ENCODE measurements around the gene FUOM. TPM values are rescaled to one million over a fixed set of nuclear protein-coding genes. Genes with fewer than 3 reads are reported as not detected.

FUOM gene
- 7.1 TPM for total RNA-seq

GRCh38 chr10:133357285-133358161 is at the start of gene FUOM:
TSS of gene FUOM (minus strand) at chr10:133358019. CDS start at chr10:133358007, 12 bp downstream.
- Histone ChIP-seq H3K27me3 (ENCODE audit: insufficient read depth, low read length) (no peaks in the 10 kb centered on the region), H3K4me1 (ENCODE audit: insufficient read depth, low read length) (peaks cover 13% of the 10 kb centered on the region), H3K4me3 (ENCODE audit: low read length) (peak within 1 kb of the TSS; percentile 50), H3K9me3 (ENCODE audit: low read depth, low read length) (no peaks in the 10 kb centered on the region)

GRCh38 chr10:133405844-133406527 is 48.2 kb upstream of the FUOM start:
- no peak overlapping the region for H3K4me3 ChIP-seq (ENCODE audit: low read length)
- peaks cover 6% of the 10 kb centered on the region for H3K4me1 ChIP-seq (ENCODE audit: insufficient read depth, low read length)
- no peaks in the 10 kb centered on the region for H3K27me3 ChIP-seq (ENCODE audit: insufficient read depth, low read length)

GRCh38 chr10:133405272-133405671 is 47.5 kb upstream of the FUOM start:
- Histone ChIP-seq H3K4me1 (ENCODE audit: insufficient read depth, low read length) (peaks cover 12% of the 10 kb centered on the region), H3K27me3 (ENCODE audit: insufficient read depth, low read length) (no peaks in the 10 kb centered on the region), H3K9me3 (ENCODE audit: low read depth, low read length) (peaks cover under 1% of the 10 kb centered on the region), H3K4me3 (ENCODE audit: low read length) (no peak overlapping the region)

More at GRCh38 chr10:133405844-133406527, 48.2 kb upstream of the FUOM start:
- peaks cover 8% of the 10 kb centered on the region for H3K9me3 ChIP-seq (ENCODE audit: low read depth, low read length)

- no peaks in the 10 kb centered on the region for H3K27me3 ChIP-seq (ENCODE audit: insufficient read depth, low read length)
- no peak overlapping the region for H3K4me3 ChIP-seq (ENCODE audit: low read length)
- peaks cover 12% of the 10 kb centered on the region for H3K4me1 ChIP-seq (ENCODE audit: insufficient read depth, low read length)
- no peaks in the 10 kb centered on the region for H3K9me3 ChIP-seq (ENCODE audit: low read depth, low read length)
Measured at GRCh38 chr10:133403784-133404183, 46.0 kb upstream of the FUOM start.

GRCh38 chr10:133403359-133403758 is 45.5 kb upstream of the FUOM start:
- no peaks in the 10 kb centered on the region for H3K9me3 ChIP-seq (ENCODE audit: low read depth, low read length)
- no peak overlapping the region for H3K4me3 ChIP-seq (ENCODE audit: low read length)
- H3K27me3 ChIP-seq (ENCODE audit: insufficient read depth, low read length), result no peaks in the 10 kb centered on the region
- H3K4me1 ChIP-seq (ENCODE audit: insufficient read depth, low read length), result peaks cover 12% of the 10 kb centered on the region

- Histone ChIP-seq H3K27me3 (ENCODE audit: insufficient read depth, low read length) (no peaks in the 10 kb centered on the region), H3K4me1 (ENCODE audit: insufficient read depth, low read length) (peaks cover 12% of the 10 kb centered on the region), H3K4me3 (ENCODE audit: low read length) (no peak overlapping the region), H3K9me3 (ENCODE audit: low read depth, low read length) (no peaks in the 10 kb centered on the region)
Measured at GRCh38 chr10:133401981-133402725, 44.3 kb upstream of the FUOM start.

GRCh38 chr10:133401500-133401899 is 43.7 kb upstream of the FUOM start:
- Histone ChIP-seq H3K9me3 (ENCODE audit: low read depth, low read length) (no peaks in the 10 kb centered on the region), H3K4me3 (ENCODE audit: low read length) (no peak overlapping the region), H3K4me1 (ENCODE audit: insufficient read depth, low read length) (peaks cover 12% of the 10 kb centered on the region), H3K27me3 (ENCODE audit: insufficient read depth, low read length) (no peaks in the 10 kb centered on the region)

GRCh38 chr10:133400624-133401424 is 43.0 kb upstream of the FUOM start:
- H3K4me1 ChIP-seq (ENCODE audit: insufficient read depth, low read length), result peaks cover 12% of the 10 kb centered on the region
- H3K4me3 ChIP-seq (ENCODE audit: low read length), result no peak overlapping the region
- no peaks in the 10 kb centered on the region for H3K9me3 ChIP-seq (ENCODE audit: low read depth, low read length)
- H3K27me3 ChIP-seq (ENCODE audit: insufficient read depth, low read length), result no peaks in the 10 kb centered on the region

- Histone ChIP-seq H3K4me1 (ENCODE audit: insufficient read depth, low read length) (peaks cover 24% of the 10 kb centered on the region), H3K9me3 (ENCODE audit: low read depth, low read length) (no peaks in the 10 kb centered on the region), H3K27me3 (ENCODE audit: insufficient read depth, low read length) (no peaks in the 10 kb centered on the region), H3K4me3 (ENCODE audit: low read length) (no peak overlapping the region)
Measured at GRCh38 chr10:133399123-133399601, 41.3 kb upstream of the FUOM start.

GRCh38 chr10:133397938-133398337 is 40.1 kb upstream of the FUOM start:
- Histone ChIP-seq H3K4me3 (ENCODE audit: low read length) (no peak overlapping the region), H3K27me3 (ENCODE audit: insufficient read depth, low read length) (no peaks in the 10 kb centered on the region), H3K9me3 (ENCODE audit: low read depth, low read length) (no peaks in the 10 kb centered on the region), H3K4me1 (ENCODE audit: insufficient read depth, low read length) (peaks cover 29% of the 10 kb centered on the region)

GRCh38 chr10:133396035-133396624 is 38.3 kb upstream of the FUOM start:
- Histone ChIP-seq H3K4me3 (ENCODE audit: low read length) (no peak overlapping the region), H3K4me1 (ENCODE audit: insufficient read depth, low read length) (peaks cover 36% of the 10 kb centered on the region), H3K9me3 (ENCODE audit: low read depth, low read length) (no peaks in the 10 kb centered on the region), H3K27me3 (ENCODE audit: insufficient read depth, low read length) (no peaks in the 10 kb centered on the region)

GRCh38 chr10:133394801-133395221 is 37.0 kb upstream of the FUOM start:
- Histone ChIP-seq H3K9me3 (ENCODE audit: low read depth, low read length) (no peaks in the 10 kb centered on the region), H3K27me3 (ENCODE audit: insufficient read depth, low read length) (no peaks in the 10 kb centered on the region), H3K4me3 (ENCODE audit: low read length) (peak overlapping the region; percentile 68), H3K4me1 (ENCODE audit: insufficient read depth, low read length) (peaks cover 42% of the 10 kb centered on the region)

GRCh38 chr10:133394064-133394663 is 36.3 kb upstream of the FUOM start, which contains the start of gene MTG1:
TSS of gene MTG1 (plus strand) at chr10:133394157. CDS start at chr10:133394221, 64 bp downstream.
- Histone ChIP-seq H3K27me3 (ENCODE audit: insufficient read depth, low read length) (no peaks in the 10 kb centered on the region), H3K4me3 (ENCODE audit: low read length) (peak within 1 kb of the TSS; percentile 68), H3K4me1 (ENCODE audit: insufficient read depth, low read length) (peaks cover 48% of the 10 kb centered on the region)

More at GRCh38 chr10:133394064-133394663, 36.3 kb upstream of the FUOM start, which contains the start of gene MTG1:
- H3K9me3 ChIP-seq (ENCODE audit: low read depth, low read length), result no peaks in the 10 kb centered on the region

Data from mononuclear cell (primary cell).